Spinal cord (tissue), 10 donors: ENCODE measurements around the gene KDM1A. TPM values are rescaled to one million over a fixed set of nuclear protein-coding genes. Genes with fewer than 3 reads are reported as not detected.

ENCODE experiments used
- DNase-seq, 6 donors: peaks; one replicate each; pipeline versions ENCODE4 v3.0.0 to v3.0.0-alpha.2; 2013 to 2015; ENCODE audit warnings: low spot score in 6 of 6, low read depth in 4 of 6
- H3K27ac ChIP-seq: one replicate; pipeline ENCODE4 v1.5.1; 2013; ENCODE audit warnings: low read depth, low read length, control low read depth
- H3K27me3 ChIP-seq: one replicate; pipeline ENCODE4 v1.6.1; 2013; ENCODE audit warnings: low read length; ENCODE audit not compliant: control insufficient read depth, insufficient read depth
- H3K36me3 ChIP-seq: one replicate; pipeline ENCODE4 v1.6.1; 2013; ENCODE audit warnings: low read length; ENCODE audit not compliant: control insufficient read depth, insufficient read depth
- H3K4me1 ChIP-seq: one replicate; pipeline ENCODE4 v1.6.1; 2013; ENCODE audit warnings: low read length; ENCODE audit not compliant: control insufficient read depth, insufficient read depth
- H3K4me3 ChIP-seq: one replicate; pipeline ENCODE4 v1.5.1; 2013; ENCODE audit warnings: low read depth, low read length, control low read depth
- H3K9me3 ChIP-seq: one replicate; pipeline ENCODE4 v1.6.1; 2013; ENCODE audit warnings: low read length; ENCODE audit not compliant: control insufficient read depth, insufficient read depth
- WGBS: methylation state at CpG from one replicate; pipeline ENCODE4 v1.1.5; 2013; ENCODE audit warnings: missing lambda C conversion rate; ENCODE audit not compliant: insufficient coverage; 5-methylcytosine and 5-hydroxymethylcytosine counted together
- polyA plus RNA-seq, 2 donors: library from polyadenylated mRNA; unstranded; fragments of 120-200 nt; gene quantifications; one replicate each; pipeline ENCODE4 v1.2.1, GENCODE V29; 2013; ENCODE audit not compliant: insufficient read length in 2 of 2
- total RNA-seq, 2 donors: library from RNA; depleted of rRNA in 1 of 2; stranded (reverse); fragments of 120-200 nt in 1 of 2; fragments of >200 nt in 1 of 2; gene quantifications; one replicate each; pipeline versions ENCODE4 v1.2.3 to v1.2.4, GENCODE V29; 2013 to 2014
- donor health status: healthy.

KDM1A gene
- total and polyA plus RNA-seq, 4 donors, result 107 to 129 (median 123) TPM

- WGBS, result no CpG with 5 or more reads among the region's 5 CpGs
- no peaks in the 10 kb centered on the region for H3K9me3 ChIP-seq
These were observed 4.0 kb downstream of the KDM1A start for GRCh38 chr1:23023174-23023845.

GRCh38 chr1:23026568-23026967 lies 7.3 kb downstream of the KDM1A start:
- H3K4me3 ChIP-seq, result no peak overlapping the region
- H3K27ac ChIP-seq, result no peak overlapping the region
- no peaks in the 10 kb centered on the region for H3K4me1 ChIP-seq
- H3K27me3 ChIP-seq, result no peaks in the 10 kb centered on the region
- H3K36me3 ChIP-seq, result no peaks in the 10 kb centered on the region
- DNase-seq, result no peak
- no peaks in the 10 kb centered on the region for H3K9me3 ChIP-seq
- no CpG with 5 or more reads among the region's 2 CpGs for WGBS

More at GRCh38 chr1:23023174-23023845, 4.0 kb downstream of the KDM1A start:
- no peak for DNase-seq
- Histone ChIP-seq H3K4me1 (peaks cover 5% of the 10 kb centered on the region), H3K36me3 (no peaks in the 10 kb centered on the region), H3K4me3 (no peak overlapping the region), H3K27me3 (no peaks in the 10 kb centered on the region), H3K27ac (no peak overlapping the region)

- H3K27me3 ChIP-seq, result no peaks in the 10 kb centered on the region
- H3K36me3 ChIP-seq, result no peaks in the 10 kb centered on the region
- H3K9me3 ChIP-seq, result no peaks in the 10 kb centered on the region
- no peak overlapping the region for H3K4me3 ChIP-seq
- H3K27ac ChIP-seq, result no peak overlapping the region
- no peak for DNase-seq
- H3K4me1 ChIP-seq, result no peaks in the 10 kb centered on the region
- WGBS, result no CpG with 5 or more reads among the region's 4 CpGs
These were observed 8.2 kb downstream of the KDM1A start for GRCh38 chr1:23027352-23027907.

- Histone ChIP-seq H3K9me3 (no peaks in the 10 kb centered on the region), H3K4me1 (no peaks in the 10 kb centered on the region), H3K4me3 (no peak overlapping the region), H3K27me3 (no peaks in the 10 kb centered on the region), H3K36me3 (no peaks in the 10 kb centered on the region), H3K27ac (no peak overlapping the region)
- no peak for DNase-seq
- WGBS, result no CpG with 5 or more reads among the region's 4 CpGs
These were observed 10.1 kb downstream of the KDM1A start for GRCh38 chr1:23029337-23029736.

- DNase-seq, result peak in 1 of 6 donors; percentile 9
- Histone ChIP-seq H3K4me1 (no peaks in the 10 kb centered on the region), H3K27me3 (no peaks in the 10 kb centered on the region), H3K4me3 (no peak overlapping the region), H3K27ac (no peak overlapping the region), H3K9me3 (no peaks in the 10 kb centered on the region), H3K36me3 (no peaks in the 10 kb centered on the region)
- WGBS, result no CpG with 5 or more reads among the region's 2 CpGs
These were observed 16.7 kb downstream of the KDM1A start for GRCh38 chr1:23035823-23036452.

GRCh38 chr1:23037081-23037740 lies 17.9 kb downstream of the KDM1A start:
- no peaks in the 10 kb centered on the region for H3K36me3 ChIP-seq
- no peaks in the 10 kb centered on the region for H3K9me3 ChIP-seq
- H3K27ac ChIP-seq, result no peak overlapping the region
- no peak for DNase-seq
- no peak overlapping the region for H3K4me3 ChIP-seq
- H3K27me3 ChIP-seq, result no peaks in the 10 kb centered on the region
- H3K4me1 ChIP-seq, result no peaks in the 10 kb centered on the region
- WGBS, result 60% methylated on average over 1 of the region's 4 CpGs

GRCh38 chr1:23039308-23039826 lies 20.1 kb downstream of the KDM1A start:
- H3K27me3 ChIP-seq, result no peaks in the 10 kb centered on the region
- no peak overlapping the region for H3K4me3 ChIP-seq
- H3K27ac ChIP-seq, result no peak overlapping the region
- no peaks in the 10 kb centered on the region for H3K4me1 ChIP-seq
- no peak for DNase-seq
- H3K9me3 ChIP-seq, result no peaks in the 10 kb centered on the region
- H3K36me3 ChIP-seq, result no peaks in the 10 kb centered on the region
- 61% methylated on average over 2 of the region's 7 CpGs for whole genome bisulfite sequencing

- no peaks in the 10 kb centered on the region for H3K9me3 ChIP-seq
- DNase-seq, result no peak
- 80% methylated on average over 2 of the region's 5 CpGs for WGBS
- no peaks in the 10 kb centered on the region for H3K27me3 ChIP-seq
- no peaks in the 10 kb centered on the region for H3K4me1 ChIP-seq
- H3K36me3 ChIP-seq, result no peaks in the 10 kb centered on the region
- H3K4me3 ChIP-seq, result no peak overlapping the region
- no peak overlapping the region for H3K27ac ChIP-seq
These were observed 21.2 kb downstream of the KDM1A start for GRCh38 chr1:23040509-23040908.

- DNase-seq, result no peak
- Histone ChIP-seq H3K4me3 (no peak overlapping the region), H3K36me3 (no peaks in the 10 kb centered on the region), H3K27ac (no peak overlapping the region), H3K27me3 (no peaks in the 10 kb centered on the region), H3K9me3 (no peaks in the 10 kb centered on the region), H3K4me1 (no peaks in the 10 kb centered on the region)
- WGBS, result no CpG with 5 or more reads among the region's 3 CpGs
These were observed 24.8 kb downstream of the KDM1A start for GRCh38 chr1:23044035-23044434.
